Fibroblast of lung (primary cell): Measurements from ENCODE around the gene NAB2.

Experiments
- EZH2 ChIP-seq: IDR thresholded peaks from 2 replicates; pipeline ENCODE4 v1.5.1; 2012; ENCODE audit warnings: low read length, control low read depth, mild to moderate bottlenecking; ENCODE audit errors: missing control alignments
- TF ChIP-seq, protein P1 (sequence below), 2 donors: IDR thresholded peaks in 1 of 2; conservative IDR thresholded peaks in 1 of 2; 1 replicate in 1 of 2; 2 replicates in 1 of 2; pipeline ENCODE4 v1.5.1; 2011 to 2012; ENCODE audit warnings: low read length in 2 of 2, control low read depth in 1 of 2, inconsistent platforms in 1 of 2, low read depth in 1 of 2, mild to moderate bottlenecking in 1 of 2

- TF ChIP-seq, protein P1, sequence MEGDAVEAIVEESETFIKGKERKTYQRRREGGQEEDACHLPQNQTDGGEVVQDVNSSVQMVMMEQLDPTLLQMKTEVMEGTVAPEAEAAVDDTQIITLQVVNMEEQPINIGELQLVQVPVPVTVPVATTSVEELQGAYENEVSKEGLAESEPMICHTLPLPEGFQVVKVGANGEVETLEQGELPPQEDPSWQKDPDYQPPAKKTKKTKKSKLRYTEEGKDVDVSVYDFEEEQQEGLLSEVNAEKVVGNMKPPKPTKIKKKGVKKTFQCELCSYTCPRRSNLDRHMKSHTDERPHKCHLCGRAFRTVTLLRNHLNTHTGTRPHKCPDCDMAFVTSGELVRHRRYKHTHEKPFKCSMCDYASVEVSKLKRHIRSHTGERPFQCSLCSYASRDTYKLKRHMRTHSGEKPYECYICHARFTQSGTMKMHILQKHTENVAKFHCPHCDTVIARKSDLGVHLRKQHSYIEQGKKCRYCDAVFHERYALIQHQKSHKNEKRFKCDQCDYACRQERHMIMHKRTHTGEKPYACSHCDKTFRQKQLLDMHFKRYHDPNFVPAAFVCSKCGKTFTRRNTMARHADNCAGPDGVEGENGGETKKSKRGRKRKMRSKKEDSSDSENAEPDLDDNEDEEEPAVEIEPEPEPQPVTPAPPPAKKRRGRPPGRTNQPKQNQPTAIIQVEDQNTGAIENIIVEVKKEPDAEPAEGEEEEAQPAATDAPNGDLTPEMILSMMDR (conservative IDR thresholded peaks at IDR 0.05 in 1 of 2, IDR thresholded peaks at IDR 0.05 in 1 of 2; ENCODE audit: low read depth in 1 of 2, low read length in 2 of 2), result no peak
- no peak for TF ChIP-seq EZH2
These were observed 21.5 kb downstream of the NAB2 start for GRCh38 chr12:57110104-57111030.
